H54 (cell line): ENCODE data around the gene PTPRH.
"Not testable (repeated sequence)": the region's sequence is repeated elsewhere in the genome, so short reads cannot be mapped to it uniquely, and the experiment has no call there.

Experiments
- DNase-seq: peaks from one replicate; pipeline ENCODE4 v3.0.0; 2011; ENCODE audit warnings: low spot score, mixed read lengths; ENCODE audit not compliant: insufficient read length
- FAIRE-seq: peaks from 3 replicates; lab custom pipeline; 2011; peaks lifted over from hg19 to GRCh38; lab: Jason Lieb, UNC
- POLR2A ChIP-seq: IDR thresholded peaks from 2 replicates; pipeline ENCODE4 v1.6.1; 2011; ENCODE audit warnings: low read depth, mild to moderate bottlenecking, low read length

Gene PTPRH

GRCh38 chr19:55174425-55175116 lies 34.7 kb downstream of the PTPRH start:
- DNase-seq = no peak
- no peak for FAIRE-seq
- no peak for TF ChIP-seq POLR2A

GRCh38 chr19:55173714-55174409 lies 35.4 kb downstream of the PTPRH start:
- 0 out of 2 replicates have a peak, but pooled peaks have one; percentile 25 for TF ChIP-seq POLR2A
- FAIRE-seq = no peak
- peak; percentile 97 for DNase-seq

- DNase-seq (no peak), FAIRE-seq (no peak)
- TF ChIP-seq POLR2A = no peak
Measured at GRCh38 chr19:55173186-55173713, 36.1 kb downstream of the PTPRH start.

DNA sequence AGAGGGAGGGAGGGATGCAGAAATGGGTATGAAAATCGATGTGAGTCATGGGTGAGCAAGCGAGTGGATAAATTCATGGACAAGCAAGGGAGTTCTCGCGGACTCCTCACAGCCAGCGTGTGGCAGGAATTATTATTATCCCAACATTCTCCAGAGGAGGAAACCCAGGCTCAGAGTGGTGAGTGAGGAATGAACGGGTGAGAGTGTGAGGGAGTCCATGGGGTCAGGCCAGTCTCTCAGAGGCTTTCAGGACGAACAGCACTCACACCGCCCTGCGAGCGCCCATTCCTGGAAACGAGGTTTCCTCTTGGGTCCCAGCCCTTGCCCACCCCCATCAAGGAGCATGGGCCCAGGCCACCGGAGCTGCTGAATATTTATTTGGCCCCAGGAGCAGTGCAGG lies 36.6 kb downstream of the PTPRH start:
- TF ChIP-seq POLR2A = peak; percentile 33; the same call in 1 of the 2 replicates
- DNase-seq (peak; percentile 93), FAIRE-seq (no peak)

DNA sequence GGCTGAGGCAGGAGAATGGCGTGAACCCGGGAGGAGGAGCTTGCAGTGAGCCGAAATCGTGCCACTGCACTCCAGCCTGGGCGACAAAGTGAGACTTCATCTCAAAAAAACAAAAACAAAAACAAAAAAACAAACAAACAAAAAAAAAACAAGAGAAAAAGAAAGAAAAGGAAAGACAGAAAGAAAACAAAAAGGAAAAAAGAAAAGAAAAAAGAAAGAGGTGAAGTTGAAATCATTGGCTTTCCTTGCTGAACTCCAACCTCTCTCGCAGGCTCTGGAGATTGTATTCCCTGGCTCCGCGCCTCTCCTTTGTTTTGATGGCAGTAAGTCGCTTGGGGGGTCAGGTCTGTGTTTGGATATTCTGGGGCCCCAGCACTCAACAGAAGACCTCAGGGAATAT lies 37.0 kb downstream of the PTPRH start:
- DNase-seq, FAIRE-seq: not testable (repeated sequence)

DNA sequence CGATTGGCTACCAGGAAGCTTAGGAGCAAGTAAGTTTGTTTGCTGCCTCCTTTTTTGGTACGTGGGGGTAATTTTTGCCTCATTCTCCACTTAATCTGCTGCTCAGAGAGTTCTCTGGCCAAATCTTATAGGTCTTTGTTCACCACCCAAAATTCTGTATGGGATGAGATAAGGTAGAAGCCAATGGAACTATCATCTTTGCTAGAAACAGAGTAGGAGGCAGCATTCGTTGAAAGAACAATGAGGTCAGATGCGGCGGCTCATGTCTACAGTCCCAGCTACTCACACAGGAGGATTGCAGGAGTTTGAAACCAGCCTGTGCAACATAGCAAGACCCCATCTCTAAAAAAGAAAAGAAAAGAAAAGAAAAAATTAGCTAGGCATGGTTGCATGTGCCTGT lies 37.9 kb downstream of the PTPRH start:
- FAIRE-seq (no peak), DNase-seq (no peak)

GRCh38 chr19:55169136-55169535 lies 40.2 kb downstream of the PTPRH start:
- no peak for FAIRE-seq
- TF ChIP-seq POLR2A = no peak
- no peak for DNase-seq

More for the DNA sequence above, 37.9 kb downstream of the PTPRH start:
- no peak for TF ChIP-seq POLR2A

GRCh38 chr19:55166530-55167268 lies 42.6 kb downstream of the PTPRH start, which contains the start of gene DNAAF3:
TSS of gene DNAAF3 (minus strand) at chr19:55166613. CDS start at chr19:55166413, 200 bp downstream.
- FAIRE-seq (peak; percentile 66), DNase-seq (peak; percentile 100)
- peak; percentile 42 for TF ChIP-seq POLR2A

GRCh38 chr19:55165952-55166529 lies 43.3 kb downstream of the PTPRH start:
- DNase-seq = peak; percentile 93
- FAIRE-seq = no peak
- TF ChIP-seq POLR2A = no peak

DNA sequence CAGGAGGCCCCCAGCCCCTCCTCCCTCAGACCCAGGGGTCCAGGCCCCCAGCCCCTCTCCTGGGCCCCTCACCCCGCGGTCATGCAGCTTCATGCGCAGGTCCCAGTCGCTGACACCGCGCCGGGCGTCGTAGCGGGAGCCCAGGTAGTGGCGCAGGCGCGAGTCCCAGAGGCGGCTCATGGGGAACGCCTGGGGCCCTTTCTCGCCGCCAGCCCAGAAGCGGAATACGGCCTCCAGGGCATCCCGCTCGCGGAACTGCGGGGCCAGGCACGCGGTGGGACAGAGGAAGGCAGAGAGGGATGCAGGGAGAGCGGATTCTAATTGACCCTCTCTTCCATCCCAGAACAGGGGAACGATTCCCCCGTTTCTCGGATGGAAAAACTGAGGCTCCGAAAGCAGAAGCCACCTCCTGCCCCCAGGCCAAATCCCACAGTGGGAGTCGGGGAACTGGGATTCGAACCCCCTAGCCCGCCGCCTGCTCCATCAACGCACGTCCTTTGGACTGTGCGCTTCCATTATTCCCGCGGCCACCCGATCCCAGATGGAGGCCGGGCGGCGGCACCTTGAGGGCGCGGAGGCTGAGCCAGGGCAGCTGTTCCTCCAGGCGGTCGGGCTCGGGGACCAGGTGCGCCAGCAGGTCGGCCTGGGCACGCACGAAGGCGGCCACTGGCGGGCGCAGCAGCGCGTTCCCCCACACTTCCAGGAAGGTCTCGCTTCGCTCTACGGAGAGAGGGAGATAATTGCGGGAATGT lies 47.6 kb downstream of the PTPRH start:
- DNase-seq (no peak), FAIRE-seq (no peak)
- TF ChIP-seq POLR2A = no peak

- no peak for TF ChIP-seq POLR2A
- FAIRE-seq (no peak), DNase-seq (no peak)
Measured at GRCh38 chr19:55160986-55161365, 48.3 kb downstream of the PTPRH start.

DNA sequence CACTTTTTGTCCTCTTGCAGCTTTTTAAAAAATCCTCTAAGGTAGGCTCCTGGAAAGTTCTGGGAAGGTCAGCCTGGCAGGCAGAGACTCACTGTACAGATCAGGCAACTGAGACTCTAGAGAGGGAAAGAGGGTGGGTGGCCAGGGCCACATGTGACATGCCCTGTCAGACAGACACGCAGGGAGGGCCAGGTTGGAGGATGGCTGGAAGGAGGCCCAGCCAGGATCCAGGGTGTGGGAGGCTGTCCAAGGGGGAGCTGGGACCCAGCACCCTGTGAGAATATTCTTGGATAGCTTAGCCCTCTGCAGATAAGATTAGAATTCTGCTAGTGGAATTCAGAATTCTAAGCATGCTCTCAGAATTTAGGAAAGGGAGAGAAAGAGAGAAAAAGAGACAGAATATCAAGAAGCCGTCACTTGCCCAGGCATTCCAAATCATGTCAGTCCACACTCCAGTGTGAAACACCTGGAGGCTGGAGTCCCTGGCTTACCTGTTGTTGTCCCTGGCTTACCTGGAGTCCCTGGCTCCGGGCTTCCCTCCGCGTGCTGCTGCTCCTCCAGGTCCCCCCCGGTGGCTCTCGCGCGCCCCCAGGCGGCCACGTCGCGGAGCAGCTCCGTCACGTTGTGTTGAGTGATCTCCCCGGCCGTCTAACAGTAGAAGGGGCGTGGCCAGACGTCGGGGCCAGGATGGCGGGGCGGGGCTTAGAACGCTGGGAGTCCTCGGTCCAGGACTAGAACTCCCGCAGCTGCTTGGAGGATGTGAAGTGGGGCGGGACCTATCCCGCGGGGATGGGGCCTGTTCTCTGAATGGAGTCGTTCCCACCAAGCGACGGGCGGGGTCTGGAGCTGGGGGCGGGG lies 48.9 kb downstream of the PTPRH start:
- no peak for TF ChIP-seq POLR2A
- FAIRE-seq (no peak), DNase-seq (peak; percentile 99)
